ENCODE data around the gene ADCY5. TPM values are rescaled to one million over a fixed set of nuclear protein-coding genes. Genes with fewer than 3 reads are reported as not detected.
"Not testable (repeated sequence)": the region's sequence is repeated elsewhere in the genome, so short reads cannot be mapped to it uniquely, and the experiment has no call there.

Gene ADCY5
- total and polyA plus RNA-seq, 10 donors, result 1.7 to 20.6 (median 11.7) TPM

GRCh38 chr3:123239756-123240155, 209.1 kb downstream of the ADCY5 start:
- H3K27ac ChIP-seq, result no peak overlapping the region
- intact Hi-C loops (cut with DNase I; ENCODE audit: low total_unique reads), result no loop called here
- 93 to 100% (median 100%) methylated on average over 1 of the region's 1 CpG for WGBS, 5 donors
- peaks cover 0 to 56% (median 8%) of the 10 kb centered on the region in 6 donors for H3K36me3 ChIP-seq
- DNase-seq, result no peak
- no peak for TF ChIP-seq CTCF (IDR thresholded peaks at IDR 0.05 in 8 of 11, conservative IDR thresholded peaks at IDR 0.05 in 3 of 11)
- H3K4me3 ChIP-seq, result no peak overlapping the region
- H3K27me3 ChIP-seq (replicated peaks in 1 of 7), result no peaks in the 10 kb centered on the region
- no peaks in the 10 kb centered on the region for H3K4me1 ChIP-seq
- H3K9me3 ChIP-seq, result peaks cover 0 to 8% (median 0%) of the 10 kb centered on the region in 8 donors

- H3K27me3 ChIP-seq (replicated peaks in 1 of 7); H3K27ac ChIP-seq; DNase-seq; H3K4me1 ChIP-seq; H3K4me3 ChIP-seq; intact Hi-C loops (cut with DNase I; ENCODE audit: low total_unique reads); H3K9me3 ChIP-seq: not testable (repeated sequence)
- H3K36me3 ChIP-seq, result peaks cover 0 to 62% (median 8%) of the 10 kb centered on the region in 6 donors
- 93 to 98% (median 96%) methylated on average over 2 of the region's 2 CpGs for WGBS, 5 donors
These were observed 209.7 kb downstream of the ADCY5 start for GRCh38 chr3:123239186-123239585.

- Histone ChIP-seq H3K27me3 (replicated peaks in 1 of 7) (no peaks in the 10 kb centered on the region), H3K4me3 (no peak overlapping the region), H3K27ac (no peak overlapping the region), H3K36me3 (peaks cover 0 to 55% (median 4%) of the 10 kb centered on the region in 6 donors), H3K9me3 (peaks cover 0 to 8% (median 0%) of the 10 kb centered on the region in 8 donors), H3K4me1 (no peaks in the 10 kb centered on the region)
- no peak for DNase-seq
- TF ChIP-seq POLR2A (IDR thresholded peaks at IDR 0.05), result no peak
- no peak for TF ChIP-seq POLR2AphosphoS5 (IDR thresholded peaks at IDR 0.05)
- TF ChIP-seq CTCF (IDR thresholded peaks at IDR 0.05 in 8 of 11, conservative IDR thresholded peaks at IDR 0.05 in 3 of 11), result no peak
- intact Hi-C loops (cut with DNase I; ENCODE audit: low total_unique reads), result no loop called here
- 92 to 99% (median 96%) methylated on average over 3 of the region's 3 CpGs for WGBS, 5 donors
These were observed 212.0 kb downstream of the ADCY5 start for GRCh38 chr3:123236902-123237301.

Other genes with a start within 250 kb of the ADCY5 start
- 10 to 100 TPM; 10.2 to 40.6 (median 15.6) TPM for gene SEC22A, start 247.1 kb downstream of the ADCY5 start, total RNA-seq
- gene SEC22A, start 247.1 kb downstream of the ADCY5 start, polyA plus RNA-seq, result 1 to 10 TPM; 6.8 to 8.6 (median 7.6) TPM
- 10 to 100 TPM; 16.6 to 26.6 (median 21.4) TPM for gene HACD2, start 136.0 kb upstream of the ADCY5 start, total RNA-seq
- 10 to 100 TPM in 1 of 3 donors, 1 to 10 TPM in 2; 6.0 to 10.4 (median 9.6) TPM for gene HACD2, start 136.0 kb upstream of the ADCY5 start, polyA plus RNA-seq

Data from spleen (tissue), 11 donors.